AG09309 (cell line): ENCODE data around the gene TUBB.
A peak's percentile ranks its signal among the peaks of the same experiment; 100 is the strongest.

Experiments
- DNase-seq: peaks from one replicate; pipeline ENCODE4 v3.0.0-alpha.2; 2010; ENCODE audit warnings: low read depth
- H3K4me3 ChIP-seq: 2 replicates; pipeline ENCODE4 v1.5.1; 2011; ENCODE audit warnings: mild to moderate bottlenecking, low read depth, low read length, moderate library complexity; ENCODE audit not compliant: control insufficient read depth
- CTCF ChIP-seq: IDR thresholded peaks from 2 replicates; pipeline ENCODE4 v1.5.1; 2011; ENCODE audit warnings: mild to moderate bottlenecking, low read depth, low read length, inconsistent platforms; ENCODE audit not compliant: insufficient read depth, control insufficient read depth; ENCODE audit errors: missing control alignments

TUBB gene

GRCh38 chr6:30684386-30685156 is 35.6 kb upstream of the TUBB start:
- DNase-seq: no peak
- TF ChIP-seq CTCF: no peak
- peak overlapping the region; percentile 89 for H3K4me3 ChIP-seq

GRCh38 chr6:30685157-30686008 is 34.8 kb upstream of the TUBB start:
- peak overlapping the region; percentile 89 for H3K4me3 ChIP-seq
- peak; percentile 27 for TF ChIP-seq CTCF
- DNase-seq: no peak

GRCh38 chr6:30686009-30686907 is 33.9 kb upstream of the TUBB start, which contains the start of gene PPP1R18:
Gene PPP1R18 (minus strand): TSS chr6:30686645. CDS start chr6:30686018, 627 bp downstream.
- no peak for TF ChIP-seq CTCF
- DNase-seq: no peak
- peak within 1 kb of the TSS; percentile 89 for H3K4me3 ChIP-seq

- peak; percentile 85 for DNase-seq
- peak overlapping the region; percentile 89 for H3K4me3 ChIP-seq
- TF ChIP-seq CTCF: no peak
These were observed 33.1 kb upstream of the TUBB start for GRCh38 chr6:30686908-30687658.

GRCh38 chr6:30687659-30688431 is 32.3 kb upstream of the TUBB start:
- no peak for DNase-seq
- TF ChIP-seq CTCF: peak; percentile 46
- peak overlapping the region; percentile 89 for H3K4me3 ChIP-seq
